ENCODE data around the gene TOP1. TPM values are rescaled to one million over a fixed set of nuclear protein-coding genes. Genes with fewer than 3 reads are reported as not detected.
A peak's percentile ranks its signal among the peaks of the same experiment; 100 is the strongest.

TOP1 gene
- polyA plus RNA-seq, 2 of the 4 experiments (the other 2 are of a cell fraction), result 20.8 to 70.6 TPM

DNA sequence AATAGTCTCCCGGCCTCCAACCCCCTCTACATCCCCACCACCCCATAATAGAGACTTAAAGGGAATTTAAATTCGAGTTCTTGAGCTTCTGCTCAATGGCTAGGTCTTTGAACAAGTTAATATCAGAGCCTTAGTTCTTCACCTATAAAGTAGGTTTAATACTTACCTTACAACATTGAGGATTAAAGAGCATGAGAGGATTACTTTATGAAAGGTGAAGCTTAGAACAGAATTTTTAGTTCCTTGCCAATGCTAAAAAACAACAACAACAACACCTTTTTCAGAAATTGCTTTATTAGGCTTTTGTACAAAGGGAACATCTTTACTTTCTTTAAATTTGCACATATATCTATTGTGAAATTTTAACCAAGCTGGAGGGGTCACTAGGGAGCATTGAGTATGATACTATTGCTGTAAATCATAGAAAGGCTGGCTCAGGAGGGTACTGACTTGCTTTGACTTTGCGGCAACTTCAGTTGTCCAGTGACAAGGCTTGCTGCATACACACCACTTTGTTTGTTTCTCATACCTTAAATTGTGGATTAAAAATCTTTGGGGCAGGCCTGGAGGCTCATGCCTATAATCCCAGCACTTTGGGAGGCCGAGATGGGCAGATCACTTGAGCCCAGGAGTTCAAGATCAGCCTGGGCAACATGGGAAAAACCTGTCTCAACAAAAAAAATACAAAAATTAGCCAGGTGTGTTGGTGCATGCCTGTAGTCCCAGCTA lies 9.7 kb downstream of the TOP1 start:
- Histone ChIP-seq H3K9me3 (no peaks in the 10 kb centered on the region), H3K4me1 (peaks cover 27% of the 10 kb centered on the region; the same call in 2 of the 3 replicates), H3K4me2 (peak overlapping the region; percentile 22; the same call in 2 of the 3 replicates), H3K27ac (peak overlapping the region in 1 of 2 experiments; percentile 27; a peak in 2 of 6 replicates), H3K4me3 (no peak overlapping the region)
- ChIA-PET POLR2A (no interaction called here), CTCF (interaction anchor here (1.2 to 2.4 kb wide), 5 partner anchors 41 to 75 kb away, joined by 3 to 9 read pairs (median 4); no protein-coding TSS in a partner anchor)
- WGBS (ENCODE audit: missing lambda C conversion rate), result 91% methylated on average over 4 of the region's 4 CpGs
- DNase-seq (ENCODE audit: low read depth in 1 of 2, low spot score in 1 of 2), result no peak
- ATAC-seq, result no peak
- TF ChIP-seq TFCP2L1 (CRISPR knock-in tag; IDR thresholded peaks at IDR 0.05), result no peak
- TF ChIP-seq CEBPB (IDR thresholded peaks at IDR 0.05), result no peak
- no peak for TF ChIP-seq MAZ (IDR thresholded peaks at IDR 0.05; ENCODE audit: borderline replicate concordance, low read depth, low read length)
- TF ChIP-seq ZFP36 (IDR thresholded peaks at IDR 0.05; ENCODE audit: borderline replicate concordance, partially characterized antibody), result no peak
- TF ChIP-seq MYC (IDR thresholded peaks at IDR 0.05; ENCODE audit: borderline replicate concordance, low read length), result no peak
- no peak for TF ChIP-seq EHF (CRISPR knock-in tag; IDR thresholded peaks at IDR 0.05)
- TF ChIP-seq, protein P1, sequence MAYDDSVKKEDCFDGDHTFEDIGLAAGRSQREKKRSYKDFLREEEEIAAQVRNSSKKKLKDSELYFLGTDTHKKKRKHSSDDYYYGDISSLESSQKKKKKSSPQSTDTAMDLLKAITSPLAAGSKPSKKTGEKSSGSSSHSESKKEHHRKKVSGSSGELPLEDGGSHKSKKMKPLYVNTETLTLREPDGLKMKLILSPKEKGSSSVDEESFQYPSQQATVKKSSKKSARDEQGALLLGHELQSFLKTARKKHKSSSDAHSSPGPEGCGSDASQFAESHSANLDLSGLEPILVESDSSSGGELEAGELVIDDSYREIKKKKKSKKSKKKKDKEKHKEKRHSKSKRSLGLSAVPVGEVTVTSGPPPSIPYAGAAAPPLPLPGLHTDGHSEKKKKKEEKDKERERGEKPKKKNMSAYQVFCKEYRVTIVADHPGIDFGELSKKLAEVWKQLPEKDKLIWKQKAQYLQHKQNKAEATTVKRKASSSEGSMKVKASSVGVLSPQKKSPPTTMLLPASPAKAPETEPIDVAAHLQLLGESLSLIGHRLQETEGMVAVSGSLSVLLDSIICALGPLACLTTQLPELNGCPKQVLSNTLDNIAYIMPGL (CRISPR knock-in tag; IDR thresholded peaks at IDR 0.05; ENCODE audit: borderline replicate concordance), result no peak
- no peak for TF ChIP-seq JUNB (IDR thresholded peaks at IDR 0.05)
- no peak for TF ChIP-seq ZC3H11A (IDR thresholded peaks at IDR 0.05)
- TF ChIP-seq RAD21 (conservative IDR thresholded peaks at IDR 0.05 in 1 of 2, IDR thresholded peaks at IDR 0.05 in 1 of 2), result no peak
- no peak for TF ChIP-seq GATA3 (IDR thresholded peaks at IDR 0.05; ENCODE audit: borderline replicate concordance)
- TF ChIP-seq EP300 (IDR thresholded peaks at IDR 0.05), result no peak
- TF ChIP-seq NPAS2 (CRISPR knock-in tag; IDR thresholded peaks at IDR 0.05; ENCODE audit: borderline replicate concordance), result no peak
- TF ChIP-seq SREBF2 (IDR thresholded peaks at IDR 0.05), result no peak
- TF ChIP-seq HDAC2 (IDR thresholded peaks at IDR 0.05), result no peak
- no peak for TF ChIP-seq KDM1A (IDR thresholded peaks at IDR 0.05; ENCODE audit: low read depth)
- no peak for FAIRE-seq

DNA sequence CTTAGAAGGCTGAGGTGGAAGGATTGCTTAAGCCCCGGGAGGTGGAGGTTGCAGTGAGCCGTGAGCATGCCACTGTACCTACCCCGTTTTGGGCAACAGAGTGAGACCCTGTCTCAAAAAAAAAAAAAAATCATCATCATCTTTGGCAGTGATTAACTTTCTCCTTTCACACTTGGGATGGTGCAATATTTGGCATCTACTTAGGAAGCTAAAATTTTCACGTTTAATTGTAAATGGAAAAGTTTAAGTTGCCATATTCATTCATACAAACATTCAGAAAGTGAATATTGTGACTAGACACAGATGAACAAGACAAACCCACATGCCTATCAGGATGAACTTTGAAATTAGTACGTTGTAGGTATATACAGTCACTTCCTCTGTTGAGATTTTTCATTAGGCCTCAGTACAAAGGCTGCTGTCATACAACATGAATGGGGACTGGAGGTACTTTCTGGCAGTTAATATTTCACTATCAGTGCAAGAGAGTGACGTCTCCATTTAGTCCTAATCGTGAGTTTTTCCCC lies 10.3 kb downstream of the TOP1 start:
- CTCF ChIA-PET, result interaction anchor here (1.8 to 2.4 kb wide), 2 partner anchors 48 to 56 kb away, joined by 4 to 9 read pairs; no protein-coding TSS in a partner anchor
- WGBS (ENCODE audit: missing lambda C conversion rate), result 61% methylated on average over 7 of the region's 7 CpGs
- ATAC-seq (peak in 1 of 2 experiments; percentile 31; a peak in 1 of 6 replicates), DNase-seq (ENCODE audit: low read depth in 1 of 2, low spot score in 1 of 2) (peak in 1 of 2 experiments; percentile 17), FAIRE-seq (no peak)
- TF ChIP-seq ESRRA (IDR thresholded peaks at IDR 0.05; ENCODE audit: borderline replicate concordance, low read length) (no peak), ZFP36 (IDR thresholded peaks at IDR 0.05; ENCODE audit: borderline replicate concordance, partially characterized antibody) (no peak), CEBPB (IDR thresholded peaks at IDR 0.05) (no peak)
- TF ChIP-seq, protein P2, sequence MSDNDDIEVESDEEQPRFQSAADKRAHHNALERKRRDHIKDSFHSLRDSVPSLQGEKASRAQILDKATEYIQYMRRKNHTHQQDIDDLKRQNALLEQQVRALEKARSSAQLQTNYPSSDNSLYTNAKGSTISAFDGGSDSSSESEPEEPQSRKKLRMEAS (IDR thresholded peaks at IDR 0.05), result no peak
- TF ChIP-seq, protein P3, sequence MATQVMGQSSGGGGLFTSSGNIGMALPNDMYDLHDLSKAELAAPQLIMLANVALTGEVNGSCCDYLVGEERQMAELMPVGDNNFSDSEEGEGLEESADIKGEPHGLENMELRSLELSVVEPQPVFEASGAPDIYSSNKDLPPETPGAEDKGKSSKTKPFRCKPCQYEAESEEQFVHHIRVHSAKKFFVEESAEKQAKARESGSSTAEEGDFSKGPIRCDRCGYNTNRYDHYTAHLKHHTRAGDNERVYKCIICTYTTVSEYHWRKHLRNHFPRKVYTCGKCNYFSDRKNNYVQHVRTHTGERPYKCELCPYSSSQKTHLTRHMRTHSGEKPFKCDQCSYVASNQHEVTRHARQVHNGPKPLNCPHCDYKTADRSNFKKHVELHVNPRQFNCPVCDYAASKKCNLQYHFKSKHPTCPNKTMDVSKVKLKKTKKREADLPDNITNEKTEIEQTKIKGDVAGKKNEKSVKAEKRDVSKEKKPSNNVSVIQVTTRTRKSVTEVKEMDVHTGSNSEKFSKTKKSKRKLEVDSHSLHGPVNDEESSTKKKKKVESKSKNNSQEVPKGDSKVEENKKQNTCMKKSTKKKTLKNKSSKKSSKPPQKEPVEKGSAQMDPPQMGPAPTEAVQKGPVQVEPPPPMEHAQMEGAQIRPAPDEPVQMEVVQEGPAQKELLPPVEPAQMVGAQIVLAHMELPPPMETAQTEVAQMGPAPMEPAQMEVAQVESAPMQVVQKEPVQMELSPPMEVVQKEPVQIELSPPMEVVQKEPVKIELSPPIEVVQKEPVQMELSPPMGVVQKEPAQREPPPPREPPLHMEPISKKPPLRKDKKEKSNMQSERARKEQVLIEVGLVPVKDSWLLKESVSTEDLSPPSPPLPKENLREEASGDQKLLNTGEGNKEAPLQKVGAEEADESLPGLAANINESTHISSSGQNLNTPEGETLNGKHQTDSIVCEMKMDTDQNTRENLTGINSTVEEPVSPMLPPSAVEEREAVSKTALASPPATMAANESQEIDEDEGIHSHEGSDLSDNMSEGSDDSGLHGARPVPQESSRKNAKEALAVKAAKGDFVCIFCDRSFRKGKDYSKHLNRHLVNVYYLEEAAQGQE (IDR thresholded peaks at IDR 0.05), result no peak
- no peak overlapping the region for H3K4me3 ChIP-seq
- peak overlapping the region in 1 of 2 experiments; percentile 27; a peak in 2 of 6 replicates for H3K27ac ChIP-seq
- H3K4me1 ChIP-seq, result peaks cover 22% of the 10 kb centered on the region; the same call in 2 of the 3 replicates
- H3K9me3 ChIP-seq, result no peaks in the 10 kb centered on the region
- POLR2A ChIA-PET, result no interaction called here
- peak overlapping the region; percentile 22; the same call in 2 of the 3 replicates for H3K4me2 ChIP-seq

Data from A549 (cell line).